HEK293 (cell line): ENCODE results near the gene SERTAD1.

Source experiments
- GLIS1 ChIP-seq: fragments of 450-650 bp; formaldehyde crosslinking; IDR thresholded peaks from 2 replicates; pipeline ENCODE4 v1.5.1; 2016; ENCODE audit warnings: missing biosample characterization, missing genetic modification characterization
- KLF16 ChIP-seq: fragments of 450-650 bp; formaldehyde crosslinking; IDR thresholded peaks from 2 replicates; pipeline ENCODE4 v1.5.1; 2017; ENCODE audit warnings: missing biosample characterization, missing genetic modification characterization
- KLF7 ChIP-seq: fragments of 450-650 bp; formaldehyde crosslinking; IDR thresholded peaks from 2 replicates; pipeline ENCODE4 v1.5.1; 2016; ENCODE audit warnings: missing biosample characterization, missing genetic modification characterization, borderline replicate concordance
- KLF8 ChIP-seq: fragments of 450-650 bp; formaldehyde crosslinking; IDR thresholded peaks from 2 replicates; pipeline ENCODE4 v1.5.1; 2016; ENCODE audit warnings: missing biosample characterization, missing genetic modification characterization
- RBAK ChIP-seq: fragments of 450-650 bp; formaldehyde crosslinking; IDR thresholded peaks from 2 replicates; pipeline ENCODE4 v1.5.1; 2016; ENCODE audit warnings: missing biosample characterization, missing genetic modification characterization
- YY2 ChIP-seq: fragments of 450-650 bp; formaldehyde crosslinking; IDR thresholded peaks from 2 replicates; pipeline ENCODE4 v1.5.1; 2016; ENCODE audit warnings: missing biosample characterization, missing genetic modification characterization
- ZBTB1 ChIP-seq: fragments of 450-650 bp; formaldehyde crosslinking; IDR thresholded peaks from 2 replicates; pipeline ENCODE4 v1.5.1; 2016; ENCODE audit warnings: missing biosample characterization, missing genetic modification characterization
- ZBTB21 ChIP-seq: fragments of 450-650 bp; formaldehyde crosslinking; IDR thresholded peaks from 2 replicates; pipeline ENCODE4 v1.5.1; 2017; ENCODE audit warnings: missing biosample characterization, missing genetic modification characterization
- ZEB2 ChIP-seq: fragments of 450-650 bp; formaldehyde crosslinking; IDR thresholded peaks from 2 replicates; pipeline ENCODE4 v1.5.1; 2016; ENCODE audit warnings: missing biosample characterization, missing genetic modification characterization
- ZFHX2 ChIP-seq: fragments of 450-650 bp; formaldehyde crosslinking; conservative IDR thresholded peaks from 2 replicates; pipeline ENCODE4 v1.5.1; 2016; ENCODE audit warnings: missing biosample characterization, missing genetic modification characterization
- ZFP69B ChIP-seq: fragments of 450-650 bp; formaldehyde crosslinking; IDR thresholded peaks from 2 replicates; pipeline ENCODE4 v1.5.1; 2016; ENCODE audit warnings: missing biosample characterization, missing genetic modification characterization
- ZNF132 ChIP-seq: fragments of 450-650 bp; formaldehyde crosslinking; IDR thresholded peaks from 2 replicates; pipeline ENCODE4 v1.5.1; 2017; ENCODE audit warnings: missing biosample characterization, missing genetic modification characterization, borderline replicate concordance
- ZNF138 ChIP-seq: fragments of 450-650 bp; formaldehyde crosslinking; IDR thresholded peaks from 2 replicates; pipeline ENCODE4 v1.5.1; 2016; ENCODE audit warnings: missing biosample characterization, missing genetic modification characterization, borderline replicate concordance
- ZNF169 ChIP-seq: fragments of 450-650 bp; formaldehyde crosslinking; IDR thresholded peaks from 2 replicates; pipeline ENCODE4 v1.5.1; 2016; ENCODE audit warnings: missing biosample characterization, missing genetic modification characterization
- ZNF23 ChIP-seq: fragments of 450-650 bp; formaldehyde crosslinking; IDR thresholded peaks from 2 replicates; pipeline ENCODE4 v1.5.1; 2016; ENCODE audit warnings: missing biosample characterization, missing genetic modification characterization, borderline replicate concordance
- ZNF239 ChIP-seq: fragments of 450-650 bp; formaldehyde crosslinking; IDR thresholded peaks from 2 replicates; pipeline ENCODE4 v1.5.1; 2016; ENCODE audit warnings: missing biosample characterization, missing genetic modification characterization
- ZNF335 ChIP-seq: fragments of 450-650 bp; formaldehyde crosslinking; conservative IDR thresholded peaks from 2 replicates; pipeline ENCODE4 v1.5.1; 2016; ENCODE audit warnings: missing biosample characterization, missing genetic modification characterization
- ZNF354C ChIP-seq: fragments of 450-650 bp; formaldehyde crosslinking; IDR thresholded peaks from 2 replicates; pipeline ENCODE4 v1.5.1; 2016; ENCODE audit warnings: missing biosample characterization, missing genetic modification characterization, low read depth, borderline replicate concordance
- ZNF501 ChIP-seq: fragments of 450-650 bp; formaldehyde crosslinking; IDR thresholded peaks from 2 replicates; pipeline ENCODE4 v1.5.1; 2016; ENCODE audit warnings: missing biosample characterization, missing genetic modification characterization
- ZNF600 ChIP-seq: fragments of 450-650 bp; formaldehyde crosslinking; IDR thresholded peaks from 2 replicates; pipeline ENCODE4 v1.5.1; 2016; ENCODE audit warnings: missing biosample characterization, missing genetic modification characterization
- ZNF610 ChIP-seq: fragments of 450-650 bp; formaldehyde crosslinking; IDR thresholded peaks from 2 replicates; pipeline ENCODE4 v1.5.1; 2016; ENCODE audit warnings: missing biosample characterization, missing genetic modification characterization, borderline replicate concordance
- ZNF626 ChIP-seq: fragments of 450-650 bp; sonication (Bioruptor Pico); formaldehyde crosslinking; IDR thresholded peaks from 2 replicates; pipeline ENCODE4 v1.5.1; 2018; ENCODE audit warnings: missing biosample characterization, missing genetic modification characterization, inconsistent platforms
- ZNF785 ChIP-seq: fragments of 450-650 bp; formaldehyde crosslinking; IDR thresholded peaks from 2 replicates; pipeline ENCODE4 v1.5.1; 2016; ENCODE audit warnings: missing biosample characterization, missing genetic modification characterization
- ZNF792 ChIP-seq: fragments of 450-650 bp; formaldehyde crosslinking; IDR thresholded peaks from 2 replicates; pipeline ENCODE4 v1.5.1; 2016; ENCODE audit warnings: missing biosample characterization, missing genetic modification characterization
- TF ChIP-seq, protein P1 (sequence below): fragments of 450-650 bp; formaldehyde crosslinking; IDR thresholded peaks from 2 replicates; pipeline ENCODE4 v1.5.1; 2016; ENCODE audit warnings: missing biosample characterization, missing genetic modification characterization
- TF ChIP-seq, protein P2 (sequence below): fragments of 450-650 bp; formaldehyde crosslinking; IDR thresholded peaks from 2 replicates; pipeline ENCODE4 v1.5.1; 2016; ENCODE audit warnings: missing biosample characterization, missing genetic modification characterization
- TF ChIP-seq, protein P3 (sequence below): fragments of 450-650 bp; formaldehyde crosslinking; IDR thresholded peaks from 2 replicates; pipeline ENCODE4 v1.5.1; 2016; ENCODE audit warnings: missing biosample characterization, missing genetic modification characterization
- TF ChIP-seq, protein P4 (sequence below): fragments of 450-650 bp; formaldehyde crosslinking; IDR thresholded peaks from 2 replicates; pipeline ENCODE4 v1.5.1; 2016; ENCODE audit warnings: missing biosample characterization, missing genetic modification characterization, low read depth
- TF ChIP-seq, protein P5 (sequence below): fragments of 450-650 bp; formaldehyde crosslinking; IDR thresholded peaks from 2 replicates; pipeline ENCODE4 v1.5.1; 2016; ENCODE audit warnings: missing biosample characterization, missing genetic modification characterization

Gene SERTAD1

DNA sequence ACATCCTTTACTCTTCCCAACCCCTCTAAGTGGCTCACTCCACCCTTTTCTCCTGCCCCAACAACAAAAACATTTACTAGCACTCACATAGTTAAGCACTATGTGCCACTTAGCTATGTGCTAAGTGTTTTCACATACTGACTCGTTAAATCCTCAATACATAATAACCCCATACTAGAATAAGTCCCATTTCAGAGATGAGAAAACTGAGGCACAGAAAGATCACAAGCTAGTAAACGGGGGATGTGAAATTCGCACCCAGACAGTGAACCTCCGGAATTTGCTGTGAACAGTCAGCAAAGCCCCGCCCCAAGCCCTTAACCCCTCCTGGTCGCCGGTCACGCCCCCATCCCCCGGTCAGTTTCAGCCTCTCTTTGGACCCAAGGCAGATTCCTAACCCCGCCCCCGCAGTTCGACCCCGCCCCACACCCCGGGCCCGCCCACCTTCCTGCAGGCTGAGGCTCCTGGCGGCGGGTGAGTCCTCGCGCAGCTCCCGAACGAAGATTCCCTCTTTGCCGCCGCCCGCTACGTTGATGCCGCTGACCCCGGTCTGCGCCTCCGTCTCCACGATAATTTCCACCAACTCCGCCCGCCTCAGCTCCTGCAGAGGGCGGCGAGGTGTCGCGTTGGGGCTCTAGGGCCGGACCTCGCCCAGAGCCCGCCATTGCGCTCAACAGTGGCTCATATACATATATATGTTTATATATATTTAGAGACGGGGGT is 22.4 kb downstream of the SERTAD1 start (continued):
- TF ChIP-seq, protein P1, sequence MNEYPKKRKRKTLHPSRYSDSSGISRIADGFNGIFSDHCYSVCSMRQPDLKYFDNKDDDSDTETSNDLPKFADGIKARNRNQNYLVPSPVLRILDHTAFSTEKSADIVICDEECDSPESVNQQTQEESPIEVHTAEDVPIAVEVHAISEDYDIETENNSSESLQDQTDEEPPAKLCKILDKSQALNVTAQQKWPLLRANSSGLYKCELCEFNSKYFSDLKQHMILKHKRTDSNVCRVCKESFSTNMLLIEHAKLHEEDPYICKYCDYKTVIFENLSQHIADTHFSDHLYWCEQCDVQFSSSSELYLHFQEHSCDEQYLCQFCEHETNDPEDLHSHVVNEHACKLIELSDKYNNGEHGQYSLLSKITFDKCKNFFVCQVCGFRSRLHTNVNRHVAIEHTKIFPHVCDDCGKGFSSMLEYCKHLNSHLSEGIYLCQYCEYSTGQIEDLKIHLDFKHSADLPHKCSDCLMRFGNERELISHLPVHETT (tag by site-specific recombination), result peak; percentile 92
- TF ChIP-seq RBAK (tag by site-specific recombination), result no peak; the same call in 1 of the 2 replicates
- TF ChIP-seq, protein P2, sequence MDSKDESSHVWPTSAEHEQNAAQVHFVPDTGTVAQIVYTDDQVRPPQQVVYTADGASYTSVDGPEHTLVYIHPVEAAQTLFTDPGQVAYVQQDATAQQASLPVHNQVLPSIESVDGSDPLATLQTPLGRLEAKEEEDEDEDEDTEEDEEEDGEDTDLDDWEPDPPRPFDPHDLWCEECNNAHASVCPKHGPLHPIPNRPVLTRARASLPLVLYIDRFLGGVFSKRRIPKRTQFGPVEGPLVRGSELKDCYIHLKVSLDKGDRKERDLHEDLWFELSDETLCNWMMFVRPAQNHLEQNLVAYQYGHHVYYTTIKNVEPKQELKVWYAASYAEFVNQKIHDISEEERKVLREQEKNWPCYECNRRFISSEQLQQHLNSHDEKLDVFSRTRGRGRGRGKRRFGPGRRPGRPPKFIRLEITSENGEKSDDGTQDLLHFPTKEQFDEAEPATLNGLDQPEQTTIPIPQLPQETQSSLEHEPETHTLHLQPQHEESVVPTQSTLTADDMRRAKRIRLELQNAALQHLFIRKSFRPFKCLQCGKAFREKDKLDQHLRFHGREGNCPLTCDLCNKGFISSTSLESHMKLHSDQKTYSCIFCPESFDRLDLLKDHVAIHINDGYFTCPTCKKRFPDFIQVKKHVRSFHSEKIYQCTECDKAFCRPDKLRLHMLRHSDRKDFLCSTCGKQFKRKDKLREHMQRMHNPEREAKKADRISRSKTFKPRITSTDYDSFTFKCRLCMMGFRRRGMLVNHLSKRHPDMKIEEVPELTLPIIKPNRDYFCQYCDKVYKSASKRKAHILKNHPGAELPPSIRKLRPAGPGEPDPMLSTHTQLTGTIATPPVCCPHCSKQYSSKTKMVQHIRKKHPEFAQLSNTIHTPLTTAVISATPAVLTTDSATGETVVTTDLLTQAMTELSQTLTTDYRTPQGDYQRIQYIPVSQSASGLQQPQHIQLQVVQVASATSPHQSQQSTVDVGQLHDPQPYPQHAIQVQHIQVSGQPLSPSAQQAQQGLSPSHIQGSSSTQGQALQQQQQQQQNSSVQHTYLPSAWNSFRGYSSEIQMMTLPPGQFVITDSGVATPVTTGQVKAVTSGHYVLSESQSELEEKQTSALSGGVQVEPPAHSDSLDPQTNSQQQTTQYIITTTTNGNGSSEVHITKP (tag by site-specific recombination), result no peak; the same call in 1 of the 2 replicates
- TF ChIP-seq ZNF239, result 0 out of 2 replicates have a peak, but pooled peaks have one; percentile 19
- peak; percentile 27; the same call in 1 of the 2 replicates for TF ChIP-seq YY2
- TF ChIP-seq, protein P3, sequence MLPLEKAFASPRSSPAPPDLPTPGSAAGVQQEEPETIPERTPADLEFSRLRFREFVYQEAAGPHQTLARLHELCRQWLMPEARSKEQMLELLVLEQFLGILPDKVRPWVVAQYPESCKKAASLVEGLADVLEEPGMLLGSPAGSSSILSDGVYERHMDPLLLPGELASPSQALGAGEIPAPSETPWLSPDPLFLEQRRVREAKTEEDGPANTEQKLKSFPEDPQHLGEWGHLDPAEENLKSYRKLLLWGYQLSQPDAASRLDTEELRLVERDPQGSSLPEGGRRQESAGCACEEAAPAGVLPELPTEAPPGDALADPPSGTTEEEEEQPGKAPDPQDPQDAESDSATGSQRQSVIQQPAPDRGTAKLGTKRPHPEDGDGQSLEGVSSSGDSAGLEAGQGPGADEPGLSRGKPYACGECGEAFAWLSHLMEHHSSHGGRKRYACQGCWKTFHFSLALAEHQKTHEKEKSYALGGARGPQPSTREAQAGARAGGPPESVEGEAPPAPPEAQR (tag by site-specific recombination), result peak; percentile 65; the same call in 1 of the 2 replicates
- TF ChIP-seq ZFP69B (tag by site-specific recombination), result peak; percentile 33; the same call in 1 of the 2 replicates
- 0 out of 2 replicates have a peak, but pooled peaks have one; percentile 39 for TF ChIP-seq ZNF610 (tag by site-specific recombination)
- no peak for TF ChIP-seq ZNF138 (tag by site-specific recombination)
- TF ChIP-seq ZNF23 (tag by site-specific recombination), result no peak
- peak; percentile 81 for TF ChIP-seq ZBTB21 (tag by site-specific recombination)
- TF ChIP-seq KLF7, result peak; percentile 69; the same call in 1 of the 2 replicates
- TF ChIP-seq ZBTB1, result no peak
- TF ChIP-seq ZNF600, result peak; percentile 86
- no peak for TF ChIP-seq ZNF626 (tag by site-specific recombination)
- TF ChIP-seq KLF8 (tag by site-specific recombination), result peak; percentile 72
- no peak for TF ChIP-seq ZNF132
- no peak for TF ChIP-seq ZNF169 (tag by site-specific recombination)
- TF ChIP-seq ZNF501, result no peak; the same call in none of the 2 replicates
- peak; percentile 50; the same call in 1 of the 2 replicates for TF ChIP-seq GLIS1
- peak; percentile 49; the same call in 1 of the 2 replicates for TF ChIP-seq ZEB2
- TF ChIP-seq, protein P4, sequence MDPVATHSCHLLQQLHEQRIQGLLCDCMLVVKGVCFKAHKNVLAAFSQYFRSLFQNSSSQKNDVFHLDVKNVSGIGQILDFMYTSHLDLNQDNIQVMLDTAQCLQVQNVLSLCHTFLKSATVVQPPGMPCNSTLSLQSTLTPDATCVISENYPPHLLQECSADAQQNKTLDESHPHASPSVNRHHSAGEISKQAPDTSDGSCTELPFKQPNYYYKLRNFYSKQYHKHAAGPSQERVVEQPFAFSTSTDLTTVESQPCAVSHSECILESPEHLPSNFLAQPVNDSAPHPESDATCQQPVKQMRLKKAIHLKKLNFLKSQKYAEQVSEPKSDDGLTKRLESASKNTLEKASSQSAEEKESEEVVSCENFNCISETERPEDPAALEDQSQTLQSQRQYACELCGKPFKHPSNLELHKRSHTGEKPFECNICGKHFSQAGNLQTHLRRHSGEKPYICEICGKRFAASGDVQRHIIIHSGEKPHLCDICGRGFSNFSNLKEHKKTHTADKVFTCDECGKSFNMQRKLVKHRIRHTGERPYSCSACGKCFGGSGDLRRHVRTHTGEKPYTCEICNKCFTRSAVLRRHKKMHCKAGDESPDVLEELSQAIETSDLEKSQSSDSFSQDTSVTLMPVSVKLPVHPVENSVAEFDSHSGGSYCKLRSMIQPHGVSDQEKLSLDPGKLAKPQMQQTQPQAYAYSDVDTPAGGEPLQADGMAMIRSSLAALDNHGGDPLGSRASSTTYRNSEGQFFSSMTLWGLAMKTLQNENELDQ, result 0 out of 2 replicates have a peak, but pooled peaks have one; percentile 38
- peak; percentile 83 for TF ChIP-seq ZFHX2 (tag by site-specific recombination)
- TF ChIP-seq, protein P5, sequence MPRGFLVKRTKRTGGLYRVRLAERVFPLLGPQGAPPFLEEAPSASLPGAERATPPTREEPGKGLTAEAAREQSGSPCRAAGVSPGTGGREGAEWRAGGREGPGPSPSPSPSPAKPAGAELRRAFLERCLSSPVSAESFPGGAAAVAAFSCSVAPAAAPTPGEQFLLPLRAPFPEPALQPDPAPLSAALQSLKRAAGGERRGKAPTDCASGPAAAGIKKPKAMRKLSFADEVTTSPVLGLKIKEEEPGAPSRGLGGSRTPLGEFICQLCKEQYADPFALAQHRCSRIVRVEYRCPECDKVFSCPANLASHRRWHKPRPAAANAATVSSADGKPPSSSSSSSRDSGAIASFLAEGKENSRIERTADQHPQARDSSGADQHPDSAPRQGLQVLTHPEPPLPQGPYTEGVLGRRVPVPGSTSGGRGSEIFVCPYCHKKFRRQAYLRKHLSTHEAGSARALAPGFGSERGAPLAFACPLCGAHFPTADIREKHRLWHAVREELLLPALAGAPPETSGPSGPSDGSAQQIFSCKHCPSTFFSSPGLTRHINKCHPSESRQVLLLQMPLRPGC (tag by site-specific recombination), result peak; percentile 72
- no peak; the same call in 1 of the 2 replicates for TF ChIP-seq KLF16 (tag by site-specific recombination)
- TF ChIP-seq ZNF335 (tag by site-specific recombination), result no peak
- no peak for TF ChIP-seq ZNF354C (tag by site-specific recombination)
- TF ChIP-seq ZNF792 (tag by site-specific recombination), result no peak
- peak; percentile 41; the same call in 1 of the 2 replicates for TF ChIP-seq ZNF785 (tag by site-specific recombination)
